ENCODE measurements around the gene NAT10.
A peak's percentile ranks its signal among the peaks of the same experiment; 100 is the strongest.
"Not testable (repeated sequence)": the region's sequence is repeated elsewhere in the genome, so short reads cannot be mapped to it uniquely, and the experiment has no call there.

Gene NAT10

DNA sequence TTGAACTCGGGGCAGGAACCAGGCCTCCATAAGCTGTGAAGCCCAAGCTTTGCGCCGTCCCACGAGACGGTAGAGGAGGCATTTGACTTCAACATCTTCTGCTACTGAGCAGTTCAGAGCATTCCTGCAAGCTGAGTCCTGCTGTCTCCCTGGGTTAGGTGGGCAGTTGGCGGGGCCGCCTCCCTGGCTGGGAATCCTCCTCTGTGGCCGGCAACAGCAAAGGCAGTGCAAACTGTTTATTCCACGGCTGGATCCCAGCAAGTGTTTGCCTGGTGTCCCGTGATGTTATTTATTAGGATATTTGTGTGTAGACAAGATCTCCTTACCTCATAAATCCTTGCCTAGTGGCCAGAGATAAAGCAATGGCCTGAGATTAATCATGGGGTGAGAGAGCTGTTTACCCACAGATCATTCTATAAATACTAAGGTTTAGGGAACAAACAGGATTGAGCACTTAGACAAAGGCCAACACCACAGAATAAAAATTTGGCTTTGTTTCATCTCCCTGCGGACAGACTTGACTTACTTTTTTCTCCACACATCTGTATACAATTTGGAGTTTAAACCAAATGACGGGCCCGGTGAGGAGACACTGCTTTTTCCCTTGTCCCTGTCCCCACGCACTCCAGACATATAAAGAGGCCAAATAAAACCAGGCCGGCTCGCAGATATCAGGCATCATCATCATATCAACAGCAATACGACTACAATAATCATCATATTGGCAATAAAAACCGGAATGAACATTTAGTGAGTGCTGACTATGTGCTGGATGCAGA is 63.4 kb downstream of the NAT10 start:
- DNase-seq (ENCODE audit: low read depth) = no peak

DNA sequence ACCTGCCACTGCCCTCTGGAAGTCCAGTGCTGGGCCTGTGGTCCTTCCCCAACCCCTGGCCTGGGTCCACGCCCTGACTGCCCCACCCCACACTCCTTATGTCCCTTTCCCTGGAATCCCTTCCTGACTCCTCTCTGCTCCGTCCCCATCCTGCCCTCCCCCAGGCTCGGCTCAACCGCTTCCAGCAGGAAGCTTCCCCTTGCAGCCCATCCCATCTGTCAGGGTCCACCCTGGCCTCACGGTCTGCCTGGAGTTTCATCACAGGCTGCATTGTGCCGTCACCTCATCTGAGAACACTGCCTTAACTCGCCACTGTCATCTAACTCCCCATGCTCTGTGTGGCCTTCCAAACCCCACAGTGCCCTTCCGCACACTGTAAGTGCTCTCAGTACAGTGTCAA is 64.3 kb downstream of the NAT10 start:
- DNase-seq (ENCODE audit: low read depth) = no peak

DNA sequence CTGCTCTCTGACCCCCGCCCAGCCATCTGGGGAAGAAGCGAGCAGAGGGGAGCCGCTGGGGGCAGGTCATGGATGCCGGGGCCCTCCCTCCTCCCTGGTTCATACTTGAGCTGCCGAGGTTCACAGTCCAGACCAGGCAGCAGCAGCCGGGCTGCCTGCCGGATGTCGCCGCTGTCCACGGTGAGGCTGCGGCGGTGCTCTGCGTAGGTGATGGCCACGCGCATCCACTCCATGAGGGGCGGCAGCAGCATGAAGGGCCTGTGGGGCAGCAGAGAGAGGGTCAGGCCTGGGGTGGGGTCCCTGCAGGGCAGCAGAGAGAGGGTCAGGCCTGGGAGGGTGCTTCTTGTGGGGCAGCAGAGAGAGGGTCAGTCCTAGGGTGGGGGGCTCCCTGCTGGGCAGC is 67.6 kb downstream of the NAT10 start:
- no peak for DNase-seq (ENCODE audit: low read depth)

DNA sequence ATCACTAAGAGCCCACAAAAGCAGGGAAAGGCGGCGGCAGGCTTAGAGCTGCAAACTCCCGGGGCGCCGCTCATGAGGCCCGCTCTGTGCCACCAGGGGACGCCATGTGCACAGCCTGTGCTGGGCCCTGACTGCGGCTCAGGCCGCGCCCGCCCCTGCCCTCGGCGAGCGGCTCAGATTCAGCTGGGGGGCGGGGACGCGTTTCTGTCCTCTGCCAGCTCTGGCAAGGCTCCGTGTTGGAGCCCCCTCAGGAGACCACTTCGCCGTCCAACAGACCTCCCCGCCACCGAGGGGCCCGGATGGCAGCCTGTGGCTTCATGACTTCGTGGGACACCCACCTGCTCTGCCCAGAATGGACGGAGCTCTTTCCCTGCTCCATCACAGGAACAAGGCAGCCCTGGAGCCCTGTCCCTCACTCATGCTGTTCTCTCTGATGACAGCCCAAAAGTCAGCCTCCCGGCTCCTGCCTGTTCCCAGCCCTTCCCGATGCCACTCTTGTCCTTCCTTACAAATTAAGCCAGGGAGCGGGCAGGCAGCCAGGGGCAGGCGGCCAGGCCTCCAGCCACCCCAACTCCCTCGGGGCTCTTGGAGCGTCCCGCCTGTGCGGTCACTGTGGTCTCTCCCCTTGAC is 69.1 kb downstream of the NAT10 start:
- DNase-seq (ENCODE audit: low read depth) = peak; percentile 61

DNA sequence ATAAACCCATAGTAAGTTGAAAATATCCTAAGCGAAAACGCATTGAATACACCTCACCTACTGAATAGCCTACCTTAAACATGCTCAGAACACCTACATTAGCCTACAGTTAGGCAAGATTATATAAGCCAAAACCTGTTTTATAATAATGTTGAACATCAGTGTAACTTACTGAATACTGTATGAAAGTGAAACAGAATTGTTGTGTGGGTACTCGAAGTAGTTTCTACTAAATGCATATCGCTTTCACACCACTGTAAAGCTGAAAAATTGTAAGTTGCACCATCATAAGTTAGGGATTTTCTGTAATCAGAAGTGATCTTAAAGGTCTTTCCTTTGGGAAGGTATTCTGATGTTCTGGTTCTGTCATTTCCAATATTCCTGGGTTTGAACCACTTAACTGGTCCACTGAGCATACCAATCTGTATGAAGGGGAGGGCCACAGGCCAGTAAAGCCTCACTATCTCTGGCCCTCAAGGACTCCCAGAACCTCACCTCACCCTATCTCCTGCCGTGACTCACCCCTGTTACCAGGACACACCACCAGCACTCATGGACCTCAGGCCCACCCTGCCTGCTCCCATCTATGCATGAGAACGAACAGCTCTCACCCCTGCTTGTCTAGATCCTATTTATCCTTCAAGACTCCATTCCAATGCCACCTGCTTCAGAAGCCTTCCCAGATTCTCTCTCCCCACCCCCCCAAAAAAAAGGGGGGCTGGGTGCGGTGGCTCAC is 70.0 kb downstream of the NAT10 start:
- DNase-seq (ENCODE audit: low read depth) = no peak

DNA sequence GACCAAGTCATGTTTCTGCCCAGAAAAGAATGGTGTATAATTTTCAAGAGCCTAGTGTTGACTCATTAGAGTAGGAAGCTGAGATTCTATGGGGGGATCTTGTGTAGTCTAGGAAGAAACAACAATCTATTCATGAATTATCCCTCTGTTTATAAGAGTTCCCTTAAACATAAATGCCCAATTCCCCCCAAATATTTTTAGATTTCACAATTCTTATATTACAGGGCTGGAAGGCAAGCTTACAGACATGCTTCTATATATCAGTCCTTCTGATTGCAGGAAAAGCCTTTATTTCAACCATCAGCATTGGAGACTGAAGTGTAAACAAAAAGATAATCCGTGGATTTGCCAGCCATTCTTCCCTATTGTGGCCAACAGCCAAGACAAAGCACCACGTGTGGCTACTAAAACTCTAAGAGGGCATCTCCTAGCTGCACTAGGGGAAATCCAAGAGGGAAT is 71.4 kb downstream of the NAT10 start:
- no peak for DNase-seq (ENCODE audit: low read depth)

DNA sequence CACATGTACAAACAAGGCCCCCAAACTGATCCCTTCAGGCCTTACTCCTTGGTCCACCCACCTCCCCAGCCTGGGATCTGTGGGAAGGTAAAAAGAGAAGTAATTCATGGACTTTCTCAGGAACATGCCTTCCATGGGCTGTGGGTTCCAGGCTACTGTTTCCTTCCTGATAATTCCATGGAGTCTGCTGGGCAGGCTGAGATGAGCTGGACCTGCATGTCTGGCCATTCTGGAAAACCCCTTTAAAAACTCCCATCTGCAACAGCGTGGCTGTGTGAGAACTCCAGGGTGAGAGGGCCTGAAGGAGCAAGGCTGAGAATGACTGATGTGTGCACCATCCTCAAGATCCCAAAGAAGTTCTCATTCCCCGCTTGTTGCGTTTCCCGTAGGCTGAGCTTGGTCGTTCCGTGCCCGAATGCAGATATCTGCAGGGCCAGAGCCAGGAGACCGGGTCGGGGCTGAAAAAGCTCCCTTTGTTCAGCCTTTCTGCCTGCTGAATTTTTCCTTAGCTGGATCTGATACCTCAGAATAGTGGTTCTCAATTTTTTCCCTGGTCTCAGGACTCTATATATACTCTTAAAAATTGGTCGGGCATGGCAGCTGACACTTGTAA is 72.9 kb downstream of the NAT10 start:
- no peak for DNase-seq (ENCODE audit: low read depth)

DNA sequence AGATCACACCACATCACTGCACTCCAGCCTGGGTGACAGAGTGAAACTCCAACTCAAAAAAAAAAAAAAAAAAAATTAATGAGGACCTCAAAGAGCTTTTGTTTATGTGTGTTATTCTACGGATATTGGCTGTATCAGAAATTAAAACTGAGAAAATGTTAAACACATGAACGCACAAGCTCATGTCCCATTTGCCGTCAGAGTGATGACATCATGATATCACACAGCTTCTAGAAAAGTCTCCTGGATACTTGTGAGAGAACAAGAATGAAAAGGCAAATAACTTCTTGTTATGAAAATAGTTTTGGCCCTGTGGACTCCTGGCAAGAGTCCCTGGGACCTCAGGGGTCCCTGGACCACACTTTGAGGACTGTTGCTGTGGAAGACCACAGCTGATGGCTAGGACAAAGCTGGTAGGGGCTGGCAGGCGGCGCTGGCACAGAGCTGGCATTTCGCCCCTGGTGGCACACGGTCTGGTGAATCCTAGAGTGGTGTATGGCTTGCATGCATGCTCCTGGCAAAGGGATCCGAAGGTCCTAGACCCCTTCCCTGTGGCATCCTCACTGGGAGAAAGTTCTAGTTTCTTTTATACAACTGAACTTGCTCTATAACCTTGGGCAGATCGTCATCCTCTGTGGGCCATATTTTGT is 73.7 kb downstream of the NAT10 start:
- no peak for DNase-seq (ENCODE audit: low read depth)

DNA sequence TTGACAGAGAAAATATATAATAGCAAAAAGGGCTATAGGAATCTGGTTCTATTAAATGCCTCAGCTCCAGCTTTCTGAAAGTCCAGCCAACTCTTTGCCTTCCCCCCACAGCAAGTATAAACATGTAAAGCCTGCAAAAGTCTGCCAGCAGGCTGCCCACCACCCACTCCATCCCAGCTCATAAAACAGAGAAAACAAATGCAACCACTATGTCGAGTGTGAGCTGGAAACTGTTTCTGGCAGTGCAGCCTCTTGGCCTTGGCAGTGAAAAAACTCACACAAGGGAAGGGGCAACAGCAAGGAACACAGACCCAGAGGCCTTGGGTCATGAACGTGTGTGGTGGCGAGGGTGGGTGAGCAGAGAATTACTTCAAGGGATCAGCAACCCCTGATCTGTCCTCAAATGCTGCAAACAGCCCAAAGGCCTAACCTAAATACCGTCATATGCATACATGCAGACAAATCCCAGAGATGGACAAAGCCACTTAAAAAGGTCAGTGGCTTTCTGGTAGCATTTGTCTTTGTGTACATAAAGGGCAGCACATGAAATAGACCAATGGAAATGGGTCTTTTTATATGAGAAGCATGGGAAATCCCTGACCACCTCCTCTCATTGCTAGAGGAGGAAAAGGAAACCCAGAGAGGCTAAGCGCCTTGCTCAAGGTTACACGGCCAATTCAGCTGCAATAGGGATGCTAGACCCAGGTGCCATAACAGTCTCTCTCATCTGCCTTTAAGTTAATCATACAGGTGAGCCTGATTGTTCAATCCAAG is 74.8 kb downstream of the NAT10 start:
- no peak for DNase-seq (ENCODE audit: low read depth)

DNA sequence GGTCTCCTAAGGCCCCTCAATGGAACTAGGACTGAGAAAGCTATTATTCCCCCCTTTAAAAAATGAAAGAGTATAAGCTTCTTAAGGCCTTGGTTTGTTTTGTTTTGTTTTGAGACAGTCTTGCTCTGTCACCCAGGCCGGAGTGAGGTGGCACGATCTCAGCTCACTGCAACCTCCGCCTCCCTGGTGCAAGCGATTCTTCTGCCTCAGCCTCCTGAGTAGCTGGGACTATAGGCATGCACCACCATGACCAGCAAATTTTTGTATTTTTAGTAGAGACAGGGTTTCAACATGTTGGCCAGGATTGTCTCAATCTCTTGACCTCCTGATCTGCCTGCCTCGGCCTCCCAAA is 75.4 kb downstream of the NAT10 start:
- DNase-seq (ENCODE audit: low read depth) = not testable (repeated sequence)

DNA sequence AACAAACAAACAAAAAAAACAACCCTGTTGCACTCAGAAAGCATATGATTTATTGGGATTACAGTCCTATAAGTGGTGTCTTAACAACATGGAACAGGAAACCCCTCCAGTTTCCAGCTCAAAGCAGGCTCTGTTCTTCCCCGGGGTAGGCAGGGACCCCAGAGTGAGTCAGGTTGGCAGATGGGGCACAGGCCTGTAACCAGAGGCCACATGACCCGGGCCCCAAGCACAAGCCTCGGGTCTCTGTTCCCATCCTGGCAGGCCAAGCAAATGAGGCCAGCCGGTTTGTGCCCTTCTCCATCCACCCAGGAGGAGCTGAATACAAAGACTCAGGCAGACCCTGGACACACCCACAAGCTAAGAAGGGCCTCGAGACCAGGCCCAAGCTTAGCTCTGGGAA is 75.8 kb downstream of the NAT10 start:
- DNase-seq (ENCODE audit: low read depth) = no peak

DNA sequence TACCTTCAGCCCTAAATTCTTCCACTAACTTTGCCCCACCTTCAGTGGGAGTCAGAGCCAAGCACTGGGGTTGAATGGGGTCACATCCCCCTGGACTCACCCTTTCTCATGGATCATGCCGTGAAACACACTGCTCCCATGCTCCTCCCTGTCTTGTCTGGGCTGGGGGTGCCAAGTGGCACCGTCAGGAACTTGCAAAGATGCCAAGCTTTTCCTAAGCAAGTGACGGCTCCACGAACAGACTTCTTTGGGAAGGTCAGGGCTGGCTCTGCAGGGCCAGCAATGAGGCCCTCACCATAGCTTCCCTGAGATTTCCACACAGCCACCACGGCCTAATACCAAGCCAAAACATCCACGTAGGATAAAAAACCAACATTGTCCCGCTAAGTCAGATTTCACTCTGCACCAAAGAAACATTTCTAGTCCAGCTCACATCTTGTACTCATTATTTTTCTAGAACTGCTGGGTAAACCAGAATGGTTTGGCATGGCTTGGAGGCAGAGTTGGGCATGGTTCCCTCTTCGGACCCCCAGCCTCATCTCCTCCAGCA is 76.5 kb downstream of the NAT10 start:
- DNase-seq (ENCODE audit: low read depth) = no peak

DNA sequence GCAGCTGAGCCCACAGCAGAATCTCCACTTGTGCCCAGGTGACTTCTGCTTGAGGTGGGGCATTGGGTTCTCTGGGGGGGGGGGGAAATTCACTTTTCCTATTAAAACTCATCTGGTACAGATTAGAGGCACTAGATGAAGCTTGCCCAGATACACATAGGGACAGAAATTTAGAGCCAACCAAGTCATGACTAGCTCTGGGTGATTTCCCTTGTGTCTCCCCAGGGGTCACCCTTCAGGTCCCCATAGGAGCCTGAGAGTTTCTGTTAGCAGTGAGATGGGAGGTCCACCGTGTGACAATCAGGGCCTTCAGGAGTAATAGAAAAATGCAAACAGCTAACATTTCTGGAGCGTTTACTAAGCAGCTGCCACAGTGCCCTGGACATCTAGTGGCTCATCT is 77.0 kb downstream of the NAT10 start:
- no peak for DNase-seq (ENCODE audit: low read depth)

DNA sequence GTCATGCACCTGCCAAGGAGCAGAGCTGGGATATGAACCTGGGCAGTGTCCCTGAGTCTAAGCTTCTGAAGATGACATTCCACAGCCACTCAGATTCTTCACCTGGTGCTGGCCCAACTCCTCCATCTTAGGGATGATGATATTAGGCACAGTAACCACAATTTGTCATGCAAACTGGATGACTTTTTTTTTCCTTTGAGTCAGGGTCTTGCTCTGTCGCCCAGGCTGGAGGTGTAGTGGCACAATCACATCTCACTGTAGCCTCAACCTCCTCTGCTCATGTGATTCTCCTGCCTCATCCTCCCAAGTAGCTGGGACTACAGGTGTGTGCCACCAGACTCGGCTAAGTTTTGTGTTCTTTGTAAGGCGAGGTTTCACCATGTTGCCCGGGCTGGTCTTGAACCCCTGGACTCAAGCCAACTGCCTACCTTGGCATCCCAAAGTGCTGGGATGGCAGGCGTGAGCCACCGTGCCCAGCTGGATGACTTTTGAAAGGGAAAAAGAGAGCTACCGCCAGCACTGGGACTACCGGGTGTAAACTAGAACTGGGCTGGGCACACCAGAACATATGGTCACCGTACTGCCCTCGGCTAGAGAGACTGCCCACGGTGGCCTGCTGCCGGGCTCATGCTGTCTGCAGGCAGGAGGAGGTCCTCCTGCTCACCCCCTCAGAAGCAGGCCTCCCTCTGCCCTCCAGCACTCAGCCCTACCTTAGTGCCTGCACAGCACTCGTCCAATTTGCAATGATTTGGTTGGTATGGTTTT is 77.7 kb downstream of the NAT10 start:
- DNase-seq (ENCODE audit: low read depth) = no peak

DNA sequence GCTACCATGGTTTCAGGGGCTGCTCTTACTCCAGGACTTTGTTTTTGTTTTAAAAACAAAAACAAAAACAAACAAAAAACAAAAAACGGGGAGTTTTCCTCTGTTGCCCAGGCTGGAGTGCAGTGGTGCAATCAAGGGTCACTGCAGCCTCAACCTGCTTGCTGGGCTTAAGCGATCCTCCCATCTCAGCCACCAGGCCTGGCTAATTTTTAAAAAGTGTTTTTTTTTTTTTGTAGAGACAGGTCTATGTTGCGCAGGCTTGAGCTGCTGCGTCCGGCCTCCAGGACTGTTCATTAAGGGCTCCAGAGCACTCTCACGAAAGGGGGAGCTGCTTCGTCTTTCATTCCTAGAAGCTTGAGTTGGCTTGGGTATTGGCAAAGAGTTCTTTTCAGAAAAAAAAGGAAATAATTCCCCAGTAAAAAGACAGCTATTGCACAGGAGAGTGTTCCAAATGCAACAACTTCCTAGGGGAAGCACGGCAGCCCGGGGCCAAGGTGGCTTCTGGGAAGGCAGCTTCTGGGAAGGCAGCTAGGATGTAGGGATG is 78.5 kb downstream of the NAT10 start:
- no peak for DNase-seq (ENCODE audit: low read depth)

DNA sequence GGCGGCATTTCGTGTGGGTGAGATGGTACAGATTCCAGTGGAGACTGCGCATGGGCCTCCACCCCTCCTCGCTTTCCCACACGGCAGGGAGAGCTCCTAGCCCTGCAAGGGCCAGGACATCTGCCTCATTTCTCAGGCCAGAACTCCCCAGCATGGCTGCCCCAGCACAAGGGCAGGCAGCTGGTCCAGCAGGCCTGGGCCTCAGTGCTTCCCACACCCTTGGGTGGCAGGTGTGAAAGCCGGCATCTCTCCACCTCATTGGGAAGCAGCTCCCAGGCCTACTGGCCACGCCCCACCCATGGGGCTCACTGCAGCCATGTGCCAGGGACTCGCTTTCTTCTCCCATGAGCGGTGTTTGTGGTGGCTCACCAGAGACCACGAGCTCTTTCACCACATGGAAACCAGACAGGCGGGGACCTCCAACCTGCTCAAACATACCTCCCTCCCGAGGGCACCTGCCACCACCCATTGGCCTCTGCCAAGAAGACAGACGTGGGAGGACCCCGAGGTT is 79.1 kb downstream of the NAT10 start:
- no peak for DNase-seq (ENCODE audit: low read depth)

DNA sequence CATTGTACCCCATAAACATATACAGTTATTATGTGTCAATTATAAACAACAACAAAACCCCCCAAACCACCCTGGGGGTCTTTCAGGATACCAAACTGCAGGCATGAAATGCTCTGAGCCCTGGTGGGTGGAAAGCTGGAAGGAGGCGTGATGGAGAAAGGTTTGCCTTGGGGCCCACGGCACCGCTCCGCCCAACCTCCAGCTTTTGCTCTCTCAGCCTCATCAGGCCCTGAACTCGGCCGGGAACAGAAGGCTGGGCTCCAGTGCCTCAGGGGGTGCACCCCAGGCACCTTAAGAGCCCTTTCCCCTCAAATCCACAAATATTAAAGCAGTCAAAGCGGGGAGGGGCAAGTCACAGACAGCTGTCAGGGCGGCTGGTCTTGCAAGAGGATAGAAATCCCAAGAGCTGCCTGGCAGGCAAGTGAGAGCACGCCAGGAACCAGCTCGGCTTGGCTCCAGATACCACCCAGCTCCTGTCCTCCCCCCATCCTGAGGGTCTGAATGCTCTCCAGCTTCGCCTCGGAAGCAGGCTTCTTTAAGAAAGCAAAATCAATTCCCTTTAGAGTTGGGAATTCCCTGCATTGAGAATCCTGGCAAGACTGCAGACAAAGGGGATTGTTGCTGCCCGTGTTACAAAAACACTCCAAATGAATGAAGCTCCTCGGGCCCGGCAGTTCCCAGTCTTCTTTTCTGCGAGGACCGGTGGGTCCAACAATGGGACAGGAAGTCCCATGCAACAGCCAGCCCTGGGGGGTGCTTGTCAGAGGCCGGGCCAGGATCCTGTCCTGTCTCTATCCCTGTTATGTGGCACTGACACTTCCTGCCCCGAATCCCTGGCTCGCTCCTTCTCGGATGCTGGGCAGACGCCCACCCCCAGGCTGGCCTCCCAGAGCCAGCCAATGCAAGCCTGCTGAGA is 80.8 kb downstream of the NAT10 start:
- DNase-seq (ENCODE audit: low read depth) = no peak

DNA sequence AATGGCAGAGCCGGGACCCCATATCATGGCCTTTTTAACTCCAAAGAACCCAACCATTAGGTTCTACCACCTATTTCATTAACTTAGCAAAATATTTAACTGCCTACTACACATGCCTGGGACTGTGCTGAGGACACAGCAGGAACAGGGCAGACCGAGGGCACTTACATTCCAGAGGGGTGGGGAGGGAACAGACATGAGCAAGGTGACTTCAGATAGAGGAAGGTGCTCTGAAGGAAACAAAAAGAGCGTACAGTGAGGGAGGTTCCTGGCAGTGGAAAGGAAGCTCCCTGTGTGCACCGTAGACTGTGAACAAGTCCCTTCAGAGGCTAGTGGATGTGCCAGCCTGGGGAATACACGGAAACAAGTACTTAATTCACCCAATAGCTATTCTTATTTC is 82.8 kb downstream of the NAT10 start:
- DNase-seq (ENCODE audit: low read depth) = no peak

DNA sequence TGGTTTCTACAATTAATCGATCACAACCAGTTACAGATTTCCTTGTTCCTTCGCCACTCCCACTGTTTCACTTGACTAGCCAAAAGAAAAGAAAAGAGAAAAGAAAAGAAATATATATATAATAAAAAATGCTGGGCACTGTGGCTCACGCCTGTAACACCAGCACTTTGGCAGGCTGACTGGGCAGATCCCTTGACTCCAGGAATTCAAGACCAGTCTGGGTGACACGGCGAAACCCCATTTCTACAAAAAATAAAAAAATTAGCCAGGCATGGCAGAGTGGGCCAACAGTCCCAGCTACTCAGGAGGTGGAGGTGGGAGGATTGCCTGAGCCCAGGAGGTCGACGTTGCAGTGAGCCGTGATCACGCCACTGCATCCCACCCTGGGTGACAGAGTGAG is 83.8 kb downstream of the NAT10 start:
- no peak for DNase-seq (ENCODE audit: low read depth)
